HG02588 (cell line): ENCODE data around the gene CLUH.

Experiments
- ATAC-seq: cut with Tn5 transposase; IDR thresholded peaks from one replicate; pipeline ENCODE4 v1.9.1; 2021; ENCODE audit warnings: mild to moderate bottlenecking, moderate library complexity; ENCODE audit not compliant: unreplicated experiment

Gene CLUH

GRCh38 chr17:2718150-2718938 lies 6.8 kb upstream of the CLUH start:
- no peak for ATAC-seq

GRCh38 chr17:2716649-2717048 lies 5.1 kb upstream of the CLUH start:
- no peak for ATAC-seq

DNA sequence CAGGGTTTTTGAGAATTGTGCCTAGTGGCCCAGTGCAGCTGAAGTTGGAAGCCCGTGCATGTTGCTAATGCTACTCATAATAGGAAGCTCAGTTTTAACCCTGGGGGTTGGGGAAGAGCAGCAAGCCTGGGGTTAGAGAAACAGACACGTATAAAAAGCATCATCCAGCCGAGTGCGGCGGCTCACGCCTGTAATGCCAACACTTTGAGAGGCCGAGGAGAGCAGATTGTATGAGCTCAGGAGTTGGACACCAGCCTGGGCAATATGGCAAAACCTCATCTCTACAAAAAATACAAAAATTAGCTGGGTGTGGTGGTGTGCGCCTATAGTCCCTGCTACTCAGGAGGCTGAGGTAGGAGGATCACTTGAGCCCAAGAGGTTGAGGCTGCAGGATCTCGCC lies 2.3 kb upstream of the CLUH start:
- no peak for ATAC-seq

DNA sequence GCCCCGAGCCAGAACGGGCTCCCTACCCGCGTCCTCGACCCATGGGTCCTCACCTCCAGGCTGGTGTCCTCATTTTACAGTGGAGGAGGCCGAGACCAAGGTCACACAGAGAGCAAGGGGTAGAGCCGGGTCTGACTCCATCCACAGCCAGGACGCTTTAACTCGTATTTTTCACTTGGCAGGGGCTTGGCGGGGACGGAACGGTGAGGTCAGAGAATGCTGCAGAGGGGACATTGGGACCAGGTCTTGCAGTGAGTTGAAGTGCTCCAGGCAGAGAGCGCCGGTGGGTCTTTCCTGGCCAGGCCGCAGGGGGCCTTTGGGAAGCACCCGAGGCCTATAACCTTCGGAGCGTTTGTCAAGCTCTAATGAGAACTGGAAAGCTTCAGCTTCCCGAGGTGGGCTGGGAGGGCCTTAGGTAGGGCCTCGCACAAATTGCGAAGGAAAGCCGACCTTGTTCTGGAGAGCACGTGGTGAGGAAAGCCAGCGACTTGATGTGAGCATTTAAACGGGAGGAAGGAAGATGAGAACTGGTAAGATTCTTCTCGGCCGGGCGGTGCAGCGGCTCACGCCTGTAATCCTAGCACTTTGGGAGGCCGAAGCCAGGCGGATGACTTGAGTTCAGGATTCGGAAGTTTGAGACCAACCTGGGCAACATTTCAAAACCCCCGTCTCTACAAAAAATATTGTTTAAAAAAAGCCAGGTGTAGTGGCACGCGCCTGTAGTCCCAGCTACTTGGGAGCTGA lies 908 bp upstream of the CLUH start:
- no peak for ATAC-seq

DNA sequence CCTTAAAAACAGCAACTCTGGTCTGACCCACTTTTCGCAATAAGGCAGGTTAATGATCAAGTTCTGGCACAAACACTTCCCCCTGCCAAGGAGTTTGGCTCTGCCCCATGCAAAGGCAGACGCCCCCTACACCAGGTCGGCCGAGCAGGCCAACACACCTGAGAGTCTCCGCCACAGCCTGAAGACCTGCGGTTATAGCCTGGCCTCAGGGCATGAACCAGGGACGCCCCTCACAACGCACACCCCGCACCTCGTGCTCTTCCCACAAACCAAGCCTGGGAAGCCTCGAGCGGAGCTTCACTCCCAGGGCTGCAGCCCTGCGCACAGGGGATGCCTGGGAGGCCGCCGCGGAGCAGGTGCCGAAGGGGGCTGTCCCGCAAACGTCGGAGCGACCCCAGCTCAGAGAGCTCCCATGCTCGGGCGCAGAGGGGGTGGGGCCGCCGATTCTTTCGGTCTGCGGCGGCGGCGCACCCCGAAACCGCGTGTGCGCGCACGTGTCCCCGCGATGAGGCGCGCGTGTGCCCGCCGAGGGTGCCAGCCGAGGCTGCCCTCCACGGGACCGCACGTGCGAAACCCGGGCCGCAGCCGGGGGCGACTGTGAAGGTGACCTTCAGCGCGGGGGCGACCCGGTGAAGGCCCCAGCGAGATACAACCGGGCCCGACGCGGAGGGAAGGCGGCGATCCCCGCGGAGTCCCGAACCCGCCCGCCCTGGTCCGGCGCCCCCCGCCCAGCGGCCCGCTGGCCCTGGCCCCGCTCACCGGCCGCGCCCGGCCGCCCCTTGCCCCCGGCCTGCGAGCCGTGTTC lies 559 bp downstream of the CLUH start:
- peak; percentile 24 for ATAC-seq

GRCh38 chr17:2710071-2710802 lies 1.3 kb downstream of the CLUH start:
- ATAC-seq = peak; percentile 3

DNA sequence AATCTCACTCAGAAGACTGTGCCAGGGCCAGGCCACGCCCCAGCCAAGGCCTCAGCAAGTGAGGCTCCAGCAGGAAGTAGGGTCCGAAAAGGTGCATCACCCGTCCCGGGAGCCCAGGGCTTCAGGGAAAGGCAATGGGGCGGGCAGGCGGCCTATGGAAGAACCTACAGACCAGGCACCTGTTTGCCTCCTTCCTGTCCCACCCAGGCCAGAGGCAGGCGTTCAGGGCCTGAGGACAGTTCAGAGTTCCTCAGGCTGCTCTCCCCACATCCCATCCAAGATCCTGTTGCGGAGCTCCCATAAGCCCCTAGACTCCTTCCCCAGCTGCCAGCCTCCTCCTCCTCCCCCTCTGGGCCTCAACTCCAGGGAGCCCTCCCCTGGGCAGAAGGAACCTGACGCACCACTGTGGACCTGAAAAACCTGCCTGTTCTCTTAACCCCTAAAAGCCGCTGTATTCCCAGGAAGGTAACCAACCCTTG lies 2.3 kb downstream of the CLUH start:
- ATAC-seq = peak; percentile 25

GRCh38 chr17:2708585-2709182 lies 2.9 kb downstream of the CLUH start:
- ATAC-seq = no peak

- ATAC-seq = no peak
These were observed 3.6 kb downstream of the CLUH start for GRCh38 chr17:2707721-2708584.

DNA sequence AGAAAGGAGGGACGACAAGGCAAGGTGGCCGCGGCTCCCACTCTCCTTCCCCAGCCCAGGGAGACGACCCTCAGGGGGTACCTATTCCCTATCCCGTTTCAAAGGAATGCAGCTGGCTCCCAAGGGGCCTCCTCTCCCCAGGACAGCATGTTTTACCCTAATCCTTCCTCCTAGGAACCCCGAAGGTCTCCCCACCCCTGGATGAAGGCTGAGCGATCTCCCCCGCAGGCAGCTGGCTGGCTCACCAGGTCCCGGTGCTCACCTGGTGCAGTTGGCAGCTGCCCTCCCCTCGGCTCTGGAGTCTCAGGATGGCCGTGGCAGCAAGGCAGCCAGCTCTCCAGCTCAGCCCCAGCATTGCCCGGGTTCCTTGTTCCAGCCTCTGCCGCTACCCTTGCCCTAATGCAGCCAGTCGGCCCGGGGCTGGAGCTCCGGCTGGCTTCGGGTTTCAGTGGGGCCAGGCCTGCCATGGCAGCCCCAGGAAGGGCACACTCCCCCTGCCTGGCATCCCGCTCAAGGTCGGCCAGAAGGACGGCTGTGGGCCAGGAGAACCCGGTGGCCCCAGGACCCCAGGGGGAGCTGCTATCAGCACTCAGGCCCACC lies 4.6 kb downstream of the CLUH start:
- ATAC-seq = no peak

DNA sequence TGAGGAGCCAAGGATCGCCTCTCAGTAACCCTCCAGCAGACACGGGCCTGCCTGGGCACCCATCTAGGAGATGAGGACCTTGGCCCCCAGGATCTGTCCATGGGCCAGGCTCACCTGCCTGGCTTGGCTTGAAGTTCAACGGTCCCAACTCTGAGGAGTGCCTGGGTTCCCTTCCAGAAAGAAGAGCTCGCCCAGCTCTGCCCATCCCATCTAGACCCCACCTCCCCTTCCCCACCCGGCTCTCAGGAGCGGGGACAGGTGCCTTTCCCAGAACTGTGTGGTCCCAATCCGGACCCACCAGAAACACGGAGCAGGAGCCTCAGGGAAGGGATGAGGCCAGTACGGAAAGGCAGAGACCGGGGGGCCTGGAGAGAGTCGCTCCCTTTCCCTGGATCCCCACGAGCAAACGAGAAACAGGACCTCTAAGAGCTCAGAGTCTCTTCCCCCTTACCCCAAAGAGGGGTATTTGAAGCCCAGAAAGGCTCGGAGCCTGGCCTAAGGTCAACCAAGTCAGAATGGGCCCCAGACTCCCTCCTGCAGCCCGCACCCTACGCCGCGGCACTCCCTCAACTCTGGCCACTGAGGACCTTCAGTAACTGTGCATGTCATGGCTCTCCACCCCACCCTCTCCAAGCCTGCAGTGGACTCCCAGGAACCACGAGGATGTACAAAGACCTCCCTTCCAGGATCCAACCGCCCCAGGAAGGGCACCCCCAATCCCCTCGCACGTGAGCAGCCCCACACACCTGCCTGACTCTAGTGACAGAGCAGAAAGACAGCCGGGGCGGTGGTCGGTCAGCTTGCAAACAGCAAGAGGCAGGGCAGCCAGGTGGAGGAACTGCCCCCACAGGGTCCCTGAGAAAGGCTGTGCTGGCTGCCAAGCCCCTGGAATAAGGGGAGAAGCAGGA lies 5.4 kb downstream of the CLUH start:
- ATAC-seq = no peak

DNA sequence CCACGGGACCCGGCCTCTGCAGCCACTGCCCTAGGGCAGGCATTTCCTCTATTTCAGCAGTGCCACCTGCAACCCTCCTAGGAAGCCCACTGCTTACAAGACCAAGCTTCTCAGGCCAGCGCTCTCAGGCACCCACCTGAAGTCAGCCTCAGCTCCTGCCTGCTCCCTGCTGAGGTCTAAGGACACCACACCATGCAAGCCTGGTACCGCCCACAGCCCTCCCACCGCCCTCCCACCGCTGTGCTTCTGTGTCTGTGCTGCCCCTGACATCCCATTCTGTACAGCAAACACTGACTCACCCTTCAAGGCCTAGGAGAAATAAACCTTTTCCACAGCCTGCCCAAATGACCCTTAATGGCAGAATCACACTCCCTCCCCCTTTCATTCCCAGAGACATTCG lies 6.3 kb downstream of the CLUH start:
- no peak for ATAC-seq

GRCh38 chr17:2704890-2705248 lies 6.7 kb downstream of the CLUH start:
- no peak for ATAC-seq

- no peak for ATAC-seq
These were observed 7.3 kb downstream of the CLUH start for GRCh38 chr17:2704031-2704889.

GRCh38 chr17:2703606-2704005 lies 8.0 kb downstream of the CLUH start:
- ATAC-seq = no peak

DNA sequence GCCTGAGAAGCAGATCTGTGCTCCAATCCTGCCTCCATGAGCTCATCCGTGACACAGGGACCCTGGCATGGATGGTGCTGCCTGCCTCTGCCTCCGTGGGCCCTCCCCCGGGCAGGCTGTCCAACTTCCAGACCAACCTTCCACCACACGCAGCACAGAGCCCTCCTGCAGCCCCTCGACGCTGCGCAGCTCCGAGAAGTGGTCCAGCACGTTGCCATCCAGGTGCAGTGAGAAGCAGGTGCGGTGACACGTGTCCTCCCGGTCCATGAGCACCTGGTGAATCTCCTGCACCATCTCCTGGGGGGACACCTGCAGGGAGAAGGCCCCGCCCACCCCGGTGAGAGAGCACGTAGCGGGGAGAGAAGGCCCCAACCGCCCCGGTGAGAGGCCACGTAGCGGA lies 8.4 kb downstream of the CLUH start:
- ATAC-seq = no peak
